ENCODE data around the gene USP9Y. TPM values are rescaled to one million over a fixed set of nuclear protein-coding genes. Genes with fewer than 3 reads are reported as not detected.

Gene USP9Y
- polyA plus RNA-seq, 2 donors: 0.02 to 31.3 TPM

DNA sequence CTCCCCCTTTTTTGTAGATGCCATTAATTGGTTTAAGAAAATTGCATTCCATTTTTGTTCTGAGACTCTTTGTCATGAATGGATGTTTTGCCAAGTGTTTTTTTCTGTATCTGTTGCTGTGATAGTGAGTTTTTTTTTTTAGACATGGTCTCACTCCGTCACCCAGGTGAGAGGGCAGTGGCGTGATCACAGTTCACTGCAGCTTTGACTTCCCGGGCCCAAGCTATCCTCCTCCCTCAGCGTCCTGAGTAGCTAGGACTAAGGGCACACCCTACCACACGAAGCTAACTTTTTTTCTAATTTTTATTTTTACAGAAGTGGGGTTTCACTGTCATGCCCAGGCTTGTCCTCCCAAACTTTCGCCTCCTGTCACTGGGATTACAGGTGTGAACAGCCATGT lies 51.8 kb downstream of the USP9Y start:
- no peaks in the 10 kb centered on the region for H3K4me1 ChIP-seq (ENCODE audit: control insufficient read depth in 2 of 2, insufficient read depth in 2 of 2, low read length in 1 of 2)
- H3K27ac ChIP-seq (ENCODE audit: low read depth in 2 of 2, low read length in 1 of 2): no peak overlapping the region
- 55% methylated on average over 6 of the region's 6 CpGs; no CpG with 5 or more reads in 1 of the 2 donors for WGBS, 2 donors
- no peak overlapping the region for H3K4me3 ChIP-seq (ENCODE audit: low read depth in 1 of 2, low read length in 2 of 2)
- no peaks in the 10 kb centered on the region for H3K27me3 ChIP-seq (ENCODE audit: control insufficient read depth in 1 of 2, insufficient read depth in 2 of 2, low read length in 2 of 2)
- no peaks in the 10 kb centered on the region for H3K36me3 ChIP-seq (ENCODE audit: control insufficient read depth in 2 of 2, insufficient read depth in 2 of 2, low read length in 1 of 2)
- no peaks in the 10 kb centered on the region for H3K9me3 ChIP-seq (ENCODE audit: control insufficient read depth in 2 of 2, insufficient read depth in 1 of 2, low read depth in 1 of 2, low read length in 1 of 2)

DNA sequence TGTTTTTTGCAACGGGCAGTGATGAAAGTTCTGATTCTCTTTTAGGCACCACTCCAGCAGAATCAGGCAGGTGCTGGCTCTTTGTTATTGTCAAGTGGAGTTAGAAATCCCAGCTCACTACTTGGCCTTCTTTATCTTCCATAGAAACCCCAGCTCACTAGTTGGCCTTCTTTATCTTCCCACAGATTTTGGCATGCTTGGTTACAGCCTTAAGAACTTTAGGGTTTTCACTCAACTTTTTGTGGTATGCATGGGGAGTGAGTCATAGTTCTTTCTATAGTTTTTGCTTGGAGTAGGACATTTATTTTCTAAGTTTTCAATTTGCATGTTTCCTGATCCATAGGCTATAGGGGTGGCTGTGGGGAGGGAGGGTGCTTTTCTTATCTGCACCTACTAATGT lies 55.0 kb downstream of the USP9Y start:
- H3K27ac ChIP-seq (ENCODE audit: low read depth in 2 of 2, low read length in 1 of 2): no peak overlapping the region
- H3K36me3 ChIP-seq (ENCODE audit: control insufficient read depth in 2 of 2, insufficient read depth in 2 of 2, low read length in 1 of 2): no peaks in the 10 kb centered on the region
- H3K4me1 ChIP-seq (ENCODE audit: control insufficient read depth in 2 of 2, insufficient read depth in 2 of 2, low read length in 1 of 2): no peaks in the 10 kb centered on the region
- WGBS, 2 donors: 59 to 80% methylated on average over 1 of the region's 1 CpG
- H3K4me3 ChIP-seq (ENCODE audit: low read depth in 1 of 2, low read length in 2 of 2): no peak overlapping the region
- no peaks in the 10 kb centered on the region for H3K9me3 ChIP-seq (ENCODE audit: control insufficient read depth in 2 of 2, insufficient read depth in 1 of 2, low read depth in 1 of 2, low read length in 1 of 2)
- no peaks in the 10 kb centered on the region for H3K27me3 ChIP-seq (ENCODE audit: control insufficient read depth in 1 of 2, insufficient read depth in 2 of 2, low read length in 2 of 2)

DNA sequence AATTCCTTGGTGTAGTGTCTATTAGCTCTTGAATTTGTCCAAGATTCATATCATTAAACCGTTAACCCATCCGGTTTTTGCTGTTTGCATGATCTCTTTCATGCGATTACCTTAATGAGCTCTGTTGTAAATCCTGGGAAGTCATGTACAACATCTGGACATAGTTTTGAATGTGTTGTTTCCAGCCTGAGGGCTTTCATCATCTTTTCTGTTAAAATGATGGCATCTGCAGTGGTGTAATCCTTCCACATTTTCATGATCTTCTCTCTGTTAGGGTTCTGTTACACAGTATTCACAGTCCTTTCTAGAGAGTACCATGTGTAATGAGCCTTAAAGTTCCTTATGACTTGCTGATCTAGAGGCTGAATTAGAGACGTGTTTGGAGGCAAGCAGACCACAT lies 64.9 kb downstream of the USP9Y start:
- H3K27me3 ChIP-seq (ENCODE audit: control insufficient read depth in 1 of 2, insufficient read depth in 2 of 2, low read length in 2 of 2): no peaks in the 10 kb centered on the region
- H3K9me3 ChIP-seq (ENCODE audit: control insufficient read depth in 2 of 2, insufficient read depth in 1 of 2, low read depth in 1 of 2, low read length in 1 of 2): no peaks in the 10 kb centered on the region
- no peaks in the 10 kb centered on the region for H3K36me3 ChIP-seq (ENCODE audit: control insufficient read depth in 2 of 2, insufficient read depth in 2 of 2, low read length in 1 of 2)
- H3K4me1 ChIP-seq (ENCODE audit: control insufficient read depth in 2 of 2, insufficient read depth in 2 of 2, low read length in 1 of 2): no peaks in the 10 kb centered on the region
- 69 to 100% methylated on average over 2 to 4 of the region's 4 CpGs for WGBS, 2 donors
- H3K4me3 ChIP-seq (ENCODE audit: low read depth in 1 of 2, low read length in 2 of 2): no peak overlapping the region
- H3K27ac ChIP-seq (ENCODE audit: low read depth in 2 of 2, low read length in 1 of 2): no peak overlapping the region

DNA sequence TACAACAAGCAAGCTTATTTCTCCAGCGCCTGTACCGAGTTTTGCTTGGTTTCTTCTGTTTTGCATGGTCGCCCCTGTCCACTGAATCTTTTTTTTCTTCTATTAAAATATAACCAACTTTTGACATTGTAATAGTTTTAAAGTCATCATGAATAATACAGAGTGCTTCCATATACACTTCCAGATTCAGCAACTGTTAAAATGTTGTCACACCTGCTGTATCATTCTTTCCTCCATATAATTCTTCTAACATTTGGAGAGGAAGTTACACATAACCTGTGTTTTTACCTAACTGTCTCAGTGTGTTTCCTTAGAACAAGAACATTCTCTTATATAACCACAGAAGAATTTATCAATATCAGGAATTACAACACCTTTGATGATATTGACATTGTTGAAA lies 83.5 kb downstream of the USP9Y start:
- Histone ChIP-seq H3K36me3 (ENCODE audit: control insufficient read depth in 2 of 2, insufficient read depth in 2 of 2, low read length in 1 of 2) (no peaks in the 10 kb centered on the region), H3K27ac (ENCODE audit: low read depth in 2 of 2, low read length in 1 of 2) (no peak overlapping the region), H3K4me3 (ENCODE audit: low read depth in 1 of 2, low read length in 2 of 2) (no peak overlapping the region), H3K4me1 (ENCODE audit: control insufficient read depth in 2 of 2, insufficient read depth in 2 of 2, low read length in 1 of 2) (no peaks in the 10 kb centered on the region), H3K27me3 (ENCODE audit: control insufficient read depth in 1 of 2, insufficient read depth in 2 of 2, low read length in 2 of 2) (no peaks in the 10 kb centered on the region), H3K9me3 (ENCODE audit: control insufficient read depth in 2 of 2, insufficient read depth in 1 of 2, low read depth in 1 of 2, low read length in 1 of 2) (no peaks in the 10 kb centered on the region)
- 93 to 98% methylated on average over 2 to 3 of the region's 3 CpGs for WGBS, 2 donors

DNA sequence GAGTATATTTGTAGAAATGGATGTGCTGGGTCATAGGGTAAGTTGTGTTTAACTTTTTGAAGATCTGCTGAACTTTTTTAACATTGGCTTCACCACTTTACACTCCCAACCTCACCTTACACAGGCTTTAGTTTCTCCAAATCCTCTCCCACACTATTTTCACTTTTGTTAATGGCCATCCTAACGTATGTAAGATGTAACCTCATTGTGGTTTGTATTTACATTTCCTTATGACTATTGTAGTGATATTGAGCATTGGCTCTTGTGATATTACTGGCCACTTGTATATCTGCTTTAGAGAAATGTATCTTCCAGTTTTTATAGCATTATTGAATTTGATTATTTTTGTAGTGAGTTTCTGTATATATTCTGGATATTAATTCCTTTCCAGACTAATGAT lies 93.0 kb downstream of the USP9Y start:
- Histone ChIP-seq H3K27me3 (ENCODE audit: control insufficient read depth in 1 of 2, insufficient read depth in 2 of 2, low read length in 2 of 2) (no peaks in the 10 kb centered on the region), H3K36me3 (ENCODE audit: control insufficient read depth in 2 of 2, insufficient read depth in 2 of 2, low read length in 1 of 2) (peaks cover 0 to 3% of the 10 kb centered on the region in 2 donors), H3K27ac (ENCODE audit: low read depth in 2 of 2, low read length in 1 of 2) (no peak overlapping the region), H3K9me3 (ENCODE audit: control insufficient read depth in 2 of 2, insufficient read depth in 1 of 2, low read depth in 1 of 2, low read length in 1 of 2) (no peaks in the 10 kb centered on the region), H3K4me1 (ENCODE audit: control insufficient read depth in 2 of 2, insufficient read depth in 2 of 2, low read length in 1 of 2) (no peaks in the 10 kb centered on the region), H3K4me3 (ENCODE audit: low read depth in 1 of 2, low read length in 2 of 2) (no peak overlapping the region)
- whole genome bisulfite sequencing, 2 donors: 74% methylated on average over 1 of the region's 1 CpG; no CpG with 5 or more reads in 1 of the 2 donors

DNA sequence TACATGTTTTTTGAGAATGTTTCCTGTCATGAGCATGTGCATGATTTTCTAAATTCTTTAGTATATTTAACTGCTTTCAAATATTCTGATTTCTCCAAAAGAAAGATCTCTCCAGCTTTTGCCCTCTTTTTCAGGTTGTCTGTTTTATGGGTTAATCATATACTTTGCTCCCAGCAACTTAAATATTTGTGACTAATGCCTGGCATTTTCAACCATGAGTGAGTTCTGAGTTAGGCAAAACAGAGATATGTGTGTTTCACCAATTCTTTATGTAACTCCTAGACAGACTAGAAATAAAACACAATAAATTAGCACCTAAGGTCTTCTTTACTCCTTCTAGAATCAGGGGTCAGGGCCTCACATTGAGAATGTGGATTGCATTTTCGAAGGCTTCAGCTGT lies 107.0 kb downstream of the USP9Y start:
- WGBS, 2 donors: 95% methylated on average over 1 of the region's 1 CpG; no CpG with 5 or more reads in 1 of the 2 donors
- H3K9me3 ChIP-seq (ENCODE audit: control insufficient read depth in 2 of 2, insufficient read depth in 1 of 2, low read depth in 1 of 2, low read length in 1 of 2): no peaks in the 10 kb centered on the region
- H3K27ac ChIP-seq (ENCODE audit: low read depth in 2 of 2, low read length in 1 of 2): no peak overlapping the region
- no peaks in the 10 kb centered on the region for H3K36me3 ChIP-seq (ENCODE audit: control insufficient read depth in 2 of 2, insufficient read depth in 2 of 2, low read length in 1 of 2)
- H3K27me3 ChIP-seq (ENCODE audit: control insufficient read depth in 1 of 2, insufficient read depth in 2 of 2, low read length in 2 of 2): no peaks in the 10 kb centered on the region
- no peak overlapping the region for H3K4me3 ChIP-seq (ENCODE audit: low read depth in 1 of 2, low read length in 2 of 2)
- H3K4me1 ChIP-seq (ENCODE audit: control insufficient read depth in 2 of 2, insufficient read depth in 2 of 2, low read length in 1 of 2): no peaks in the 10 kb centered on the region

DNA sequence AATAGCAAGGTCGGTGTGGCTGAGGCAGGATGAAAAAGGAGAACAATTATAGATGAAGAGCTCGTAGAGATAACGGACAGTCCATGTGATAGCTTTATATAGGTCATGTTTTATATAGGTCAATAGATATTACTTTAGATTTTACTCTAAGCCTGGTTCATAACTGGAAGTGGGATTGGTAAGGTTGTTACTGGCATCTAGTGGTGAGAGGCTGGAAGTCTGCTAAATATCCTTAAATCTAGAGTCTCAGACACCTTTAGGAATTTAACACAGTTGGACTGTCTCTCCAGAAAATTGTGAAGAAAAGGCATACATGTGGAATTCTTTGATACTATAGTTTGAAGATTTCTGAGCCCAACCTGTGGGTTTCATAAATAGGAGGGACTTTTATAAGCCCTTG lies 108.0 kb downstream of the USP9Y start:
- Histone ChIP-seq H3K27me3 (ENCODE audit: control insufficient read depth in 1 of 2, insufficient read depth in 2 of 2, low read length in 2 of 2) (no peaks in the 10 kb centered on the region), H3K4me3 (ENCODE audit: low read depth in 1 of 2, low read length in 2 of 2) (no peak overlapping the region), H3K27ac (ENCODE audit: low read depth in 2 of 2, low read length in 1 of 2) (no peak overlapping the region), H3K36me3 (ENCODE audit: control insufficient read depth in 2 of 2, insufficient read depth in 2 of 2, low read length in 1 of 2) (no peaks in the 10 kb centered on the region), H3K4me1 (ENCODE audit: control insufficient read depth in 2 of 2, insufficient read depth in 2 of 2, low read length in 1 of 2) (no peaks in the 10 kb centered on the region), H3K9me3 (ENCODE audit: control insufficient read depth in 2 of 2, insufficient read depth in 1 of 2, low read depth in 1 of 2, low read length in 1 of 2) (no peaks in the 10 kb centered on the region)
- WGBS, 2 donors: 43 to 56% methylated on average over 2 to 3 of the region's 3 CpGs

DNA sequence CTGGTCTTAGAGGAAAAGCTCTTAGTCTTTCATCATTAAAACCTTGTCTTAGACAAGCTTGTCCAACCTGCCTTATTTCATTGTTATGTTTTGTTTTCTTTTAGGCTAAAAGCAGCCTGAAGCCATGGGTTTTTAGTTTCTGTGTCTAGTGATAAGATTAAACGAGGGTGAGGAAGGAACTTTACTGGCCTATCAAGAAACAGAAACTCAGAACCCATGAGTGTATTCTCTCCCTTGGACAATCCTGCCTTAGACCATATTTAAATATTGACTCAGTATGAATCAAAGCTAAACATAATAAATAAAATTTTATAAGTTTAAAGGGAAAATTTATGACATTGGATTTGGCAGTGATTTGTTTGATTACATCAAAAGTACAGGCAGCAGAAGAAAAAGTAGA lies 122.4 kb downstream of the USP9Y start:
- WGBS, 2 donors: 51 to 57% methylated on average over 1 of the region's 1 CpG
- no peaks in the 10 kb centered on the region for H3K9me3 ChIP-seq (ENCODE audit: control insufficient read depth in 2 of 2, insufficient read depth in 1 of 2, low read depth in 1 of 2, low read length in 1 of 2)
- no peak overlapping the region for H3K27ac ChIP-seq (ENCODE audit: low read depth in 2 of 2, low read length in 1 of 2)
- no peaks in the 10 kb centered on the region for H3K4me1 ChIP-seq (ENCODE audit: control insufficient read depth in 2 of 2, insufficient read depth in 2 of 2, low read length in 1 of 2)
- no peak overlapping the region for H3K4me3 ChIP-seq (ENCODE audit: low read depth in 1 of 2, low read length in 2 of 2)
- H3K27me3 ChIP-seq (ENCODE audit: control insufficient read depth in 1 of 2, insufficient read depth in 2 of 2, low read length in 2 of 2): no peaks in the 10 kb centered on the region
- peaks cover 0 to 2% of the 10 kb centered on the region in 2 donors for H3K36me3 ChIP-seq (ENCODE audit: control insufficient read depth in 2 of 2, insufficient read depth in 2 of 2, low read length in 1 of 2)

DNA sequence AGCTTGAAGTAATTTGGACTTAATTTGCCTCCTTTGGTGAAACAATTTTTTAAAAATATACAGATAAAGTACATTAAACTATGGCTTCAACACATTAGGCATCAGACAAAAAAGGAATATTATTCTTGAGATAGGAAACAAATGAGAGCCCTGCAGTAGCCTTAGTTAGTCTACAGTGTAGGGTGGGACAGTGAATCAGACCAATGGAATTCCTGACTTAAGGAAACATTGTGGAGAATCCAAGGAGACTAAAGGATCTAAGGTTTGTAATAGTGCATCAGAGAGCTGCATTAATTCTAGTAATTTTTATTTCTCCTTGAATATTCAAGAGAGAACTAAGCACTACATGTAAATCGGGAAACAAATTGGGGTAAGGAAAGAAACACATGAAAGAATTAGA lies 125.8 kb downstream of the USP9Y start:
- H3K27me3 ChIP-seq (ENCODE audit: control insufficient read depth in 1 of 2, insufficient read depth in 2 of 2, low read length in 2 of 2): no peaks in the 10 kb centered on the region
- H3K4me1 ChIP-seq (ENCODE audit: control insufficient read depth in 2 of 2, insufficient read depth in 2 of 2, low read length in 1 of 2): no peaks in the 10 kb centered on the region
- 96 to 100% methylated on average over 1 of the region's 1 CpG for WGBS, 2 donors
- H3K27ac ChIP-seq (ENCODE audit: low read depth in 2 of 2, low read length in 1 of 2): no peak overlapping the region
- H3K36me3 ChIP-seq (ENCODE audit: control insufficient read depth in 2 of 2, insufficient read depth in 2 of 2, low read length in 1 of 2): no peaks in the 10 kb centered on the region
- no peaks in the 10 kb centered on the region for H3K9me3 ChIP-seq (ENCODE audit: control insufficient read depth in 2 of 2, insufficient read depth in 1 of 2, low read depth in 1 of 2, low read length in 1 of 2)
- no peak overlapping the region for H3K4me3 ChIP-seq (ENCODE audit: low read depth in 1 of 2, low read length in 2 of 2)

DNA sequence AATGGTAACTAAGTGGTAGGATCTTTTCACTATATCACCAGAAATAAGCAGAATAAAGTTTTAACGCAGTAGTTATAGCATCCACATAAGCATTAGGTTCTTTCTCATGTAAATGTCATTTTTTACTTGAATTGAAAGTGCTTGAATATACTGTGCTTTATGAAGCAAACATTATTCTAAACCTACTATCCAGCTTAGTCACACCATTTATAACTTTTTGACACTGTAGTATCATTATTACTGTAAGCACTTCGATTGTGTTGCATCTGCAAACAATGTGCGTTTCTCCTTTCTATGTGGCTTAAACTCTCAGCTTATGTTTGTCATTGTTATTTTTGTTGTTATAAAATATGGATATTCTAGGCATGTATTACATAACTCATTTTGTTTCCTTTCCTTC lies 132.3 kb downstream of the USP9Y start:
- Histone ChIP-seq H3K4me1 (ENCODE audit: control insufficient read depth in 2 of 2, insufficient read depth in 2 of 2, low read length in 1 of 2) (no peaks in the 10 kb centered on the region), H3K27me3 (ENCODE audit: control insufficient read depth in 1 of 2, insufficient read depth in 2 of 2, low read length in 2 of 2) (no peaks in the 10 kb centered on the region), H3K27ac (ENCODE audit: low read depth in 2 of 2, low read length in 1 of 2) (no peak overlapping the region), H3K9me3 (ENCODE audit: control insufficient read depth in 2 of 2, insufficient read depth in 1 of 2, low read depth in 1 of 2, low read length in 1 of 2) (no peaks in the 10 kb centered on the region), H3K4me3 (ENCODE audit: low read depth in 1 of 2, low read length in 2 of 2) (no peak overlapping the region), H3K36me3 (ENCODE audit: control insufficient read depth in 2 of 2, insufficient read depth in 2 of 2, low read length in 1 of 2) (no peaks in the 10 kb centered on the region)
- WGBS, 2 donors: 84 to 93% methylated on average over 3 of the region's 3 CpGs
